HFFc6 (cell line): Measurements from ENCODE around the gene PHLDB3. TPM values are rescaled to one million over a fixed set of nuclear protein-coding genes. Genes with fewer than 3 reads are reported as not detected.
A peak's percentile ranks its signal among the peaks of the same experiment; 100 is the strongest.

Experiments used
- DNase-seq: peaks from one replicate; pipeline ENCODE4 v3.0.0-alpha.2; 2018
- H3K27ac Mint-ChIP-seq: 2 replicates; pipeline ENCODE4 v1.8.0; 2020; ENCODE audit warnings: mild to moderate bottlenecking, mixed read lengths
- H3K27me3 Mint-ChIP-seq: 2 replicates; pipeline ENCODE4 v1.8.0; 2021; ENCODE audit warnings: mild to moderate bottlenecking, moderate library complexity, mixed read lengths; ENCODE audit not compliant: insufficient read depth
- H3K36me3 Mint-ChIP-seq: 2 replicates; pipeline ENCODE4 v1.8.0; 2021; ENCODE audit warnings: low read depth, mixed read lengths
- H3K4me1 Mint-ChIP-seq: 2 replicates; pipeline ENCODE4 v1.8.0; 2020; ENCODE audit warnings: low read depth, mixed read lengths
- H3K4me3 Mint-ChIP-seq: 2 replicates; pipeline ENCODE4 v1.8.0; 2020; ENCODE audit warnings: mild to moderate bottlenecking, moderate library complexity, mixed read lengths
- H3K9me3 Mint-ChIP-seq: 2 replicates; pipeline ENCODE4 v1.8.0; 2020; ENCODE audit warnings: mild to moderate bottlenecking, mixed read lengths
- total RNA-seq, 6 experiments: library from RNA; stranded (reverse); fragmentation: NEBNext Ultra II Directional; extraction: Animal tissue kit (Norgen Biotek cat#: 25700); gene quantifications; 2 replicates in 1 of 6; 3 replicates in 5 of 6; pipeline ENCODE4 v1.2.3, GENCODE V29; 2021
- TF ChIP-seq, protein P1 (sequence below): fragments of 200-600 bp; sonication (generic); IDR thresholded peaks from 2 replicates; pipeline ENCODE4 v1.5.0; 2021; ENCODE audit warnings: antibody characterized with exemption, mild to moderate bottlenecking

PHLDB3 gene
- total RNA-seq, 6 experiments from 2014 or later = 7.5 to 12.5 (median 11.7) TPM

DNA sequence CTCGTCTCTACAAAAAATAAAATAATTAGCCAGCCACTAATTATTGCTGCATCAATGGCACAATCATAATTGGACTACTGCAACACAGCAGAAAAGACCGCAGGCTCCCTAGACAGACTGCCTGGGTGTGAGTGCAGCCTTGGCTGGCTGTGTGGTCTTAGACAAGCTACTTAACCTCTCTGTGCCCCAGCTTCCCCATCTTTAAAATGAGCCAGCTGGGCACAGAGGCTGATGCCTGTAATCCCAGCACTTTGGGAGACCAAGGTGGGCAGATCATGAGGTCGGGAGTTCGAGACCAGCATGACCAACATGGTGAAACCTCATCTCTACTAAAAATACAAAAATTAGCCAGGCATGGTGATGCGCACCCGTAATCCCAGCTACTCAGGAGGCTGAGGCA is 70.9 kb downstream of the PHLDB3 start:
- no peaks in the 10 kb centered on the region for H3K36me3 Mint-ChIP-seq
- H3K27ac Mint-ChIP-seq = no peak overlapping the region
- TF ChIP-seq, protein P1, sequence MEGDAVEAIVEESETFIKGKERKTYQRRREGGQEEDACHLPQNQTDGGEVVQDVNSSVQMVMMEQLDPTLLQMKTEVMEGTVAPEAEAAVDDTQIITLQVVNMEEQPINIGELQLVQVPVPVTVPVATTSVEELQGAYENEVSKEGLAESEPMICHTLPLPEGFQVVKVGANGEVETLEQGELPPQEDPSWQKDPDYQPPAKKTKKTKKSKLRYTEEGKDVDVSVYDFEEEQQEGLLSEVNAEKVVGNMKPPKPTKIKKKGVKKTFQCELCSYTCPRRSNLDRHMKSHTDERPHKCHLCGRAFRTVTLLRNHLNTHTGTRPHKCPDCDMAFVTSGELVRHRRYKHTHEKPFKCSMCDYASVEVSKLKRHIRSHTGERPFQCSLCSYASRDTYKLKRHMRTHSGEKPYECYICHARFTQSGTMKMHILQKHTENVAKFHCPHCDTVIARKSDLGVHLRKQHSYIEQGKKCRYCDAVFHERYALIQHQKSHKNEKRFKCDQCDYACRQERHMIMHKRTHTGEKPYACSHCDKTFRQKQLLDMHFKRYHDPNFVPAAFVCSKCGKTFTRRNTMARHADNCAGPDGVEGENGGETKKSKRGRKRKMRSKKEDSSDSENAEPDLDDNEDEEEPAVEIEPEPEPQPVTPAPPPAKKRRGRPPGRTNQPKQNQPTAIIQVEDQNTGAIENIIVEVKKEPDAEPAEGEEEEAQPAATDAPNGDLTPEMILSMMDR = no peak
- peaks cover 7% of the 10 kb centered on the region for H3K27me3 Mint-ChIP-seq
- no peak overlapping the region for H3K4me3 Mint-ChIP-seq
- H3K9me3 Mint-ChIP-seq = no peaks in the 10 kb centered on the region
- peaks cover 32% of the 10 kb centered on the region for H3K4me1 Mint-ChIP-seq
- no peak for DNase-seq

GRCh38 chr19:43433358-43433673 is 71.2 kb downstream of the PHLDB3 start:
- Mint-ChIP-seq H3K27me3 (peaks cover 7% of the 10 kb centered on the region), H3K27ac (no peak overlapping the region), H3K4me3 (no peak overlapping the region), H3K9me3 (no peaks in the 10 kb centered on the region), H3K4me1 (peaks cover 29% of the 10 kb centered on the region), H3K36me3 (no peaks in the 10 kb centered on the region)
- TF ChIP-seq, protein P1 = no peak
- DNase-seq = no peak

GRCh38 chr19:43430976-43431375 is 73.6 kb downstream of the PHLDB3 start:
- H3K4me3 Mint-ChIP-seq = no peak overlapping the region
- H3K27ac Mint-ChIP-seq = no peak overlapping the region
- H3K36me3 Mint-ChIP-seq = no peaks in the 10 kb centered on the region
- H3K9me3 Mint-ChIP-seq = no peaks in the 10 kb centered on the region
- TF ChIP-seq, protein P1 = no peak
- no peak for DNase-seq
- peaks cover 24% of the 10 kb centered on the region for H3K4me1 Mint-ChIP-seq
- H3K27me3 Mint-ChIP-seq = peaks cover 6% of the 10 kb centered on the region

DNA sequence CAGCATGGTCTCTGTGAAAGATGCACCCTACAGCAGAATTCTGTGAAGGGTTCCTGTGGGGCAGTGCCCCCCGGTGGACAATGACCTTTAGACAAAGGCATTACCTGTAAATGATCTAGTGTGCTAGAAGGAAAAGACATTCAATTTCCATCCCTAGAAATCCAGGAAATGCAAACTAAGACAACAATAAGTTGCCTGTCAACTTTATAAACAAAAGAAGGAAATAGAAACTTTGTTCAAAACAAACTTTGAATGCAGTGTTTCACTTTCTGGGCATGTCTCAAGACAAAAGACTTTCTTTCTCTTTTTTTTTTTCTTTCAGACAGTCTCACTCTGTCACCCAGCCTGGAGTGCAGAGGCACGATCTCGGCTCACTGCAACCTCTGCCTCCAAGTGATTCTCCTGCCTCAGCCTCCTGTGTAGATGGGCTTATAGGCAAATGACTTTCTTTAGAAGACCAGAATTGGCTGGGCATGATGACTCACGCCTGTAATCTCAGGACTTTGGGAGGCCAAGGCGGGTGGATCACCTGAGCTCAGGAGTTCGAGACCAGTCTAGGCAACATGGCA is 74.3 kb downstream of the PHLDB3 start:
- peak overlapping the region; percentile 61; the same call in 1 of the 2 replicates for H3K27ac Mint-ChIP-seq
- no peaks in the 10 kb centered on the region for H3K36me3 Mint-ChIP-seq
- no peaks in the 10 kb centered on the region for H3K9me3 Mint-ChIP-seq
- no peak overlapping the region for H3K4me3 Mint-ChIP-seq
- TF ChIP-seq, protein P1 = peak; percentile 70
- H3K27me3 Mint-ChIP-seq = peaks cover 1% of the 10 kb centered on the region
- peaks cover 32% of the 10 kb centered on the region for H3K4me1 Mint-ChIP-seq
- peak; percentile 38 for DNase-seq

DNA sequence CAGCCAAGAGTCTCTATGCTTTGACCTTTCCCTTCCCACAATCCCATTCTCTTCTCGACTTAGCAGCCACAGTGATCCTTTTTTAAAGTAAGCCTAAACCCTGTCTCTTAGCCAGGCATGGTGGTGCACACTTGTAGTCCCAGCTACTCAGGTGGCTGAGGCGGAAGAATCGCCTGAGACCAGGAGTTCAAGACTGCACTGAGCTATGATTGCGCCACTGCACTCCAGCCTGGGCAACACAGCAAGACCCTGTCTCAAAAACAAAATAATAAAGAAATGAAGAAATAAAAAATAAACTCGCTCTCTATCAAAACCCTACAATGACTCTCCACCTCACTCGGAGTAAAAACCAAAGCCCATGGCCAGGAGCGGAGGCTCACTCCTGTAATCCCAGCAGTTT is 75.2 kb downstream of the PHLDB3 start:
- no peaks in the 10 kb centered on the region for H3K9me3 Mint-ChIP-seq
- H3K4me1 Mint-ChIP-seq = peaks cover 37% of the 10 kb centered on the region
- H3K27me3 Mint-ChIP-seq = peaks cover 1% of the 10 kb centered on the region; the same call in 1 of the 2 replicates
- no peak overlapping the region for H3K27ac Mint-ChIP-seq
- TF ChIP-seq, protein P1 = no peak
- no peaks in the 10 kb centered on the region for H3K36me3 Mint-ChIP-seq
- H3K4me3 Mint-ChIP-seq = no peak overlapping the region
- DNase-seq = no peak
